GM21786 (cell line): Measurements from ENCODE around the gene ZNF598.
"Not testable (repeated sequence)": the region's sequence is repeated elsewhere in the genome, so short reads cannot be mapped to it uniquely, and the experiment has no call there.

Source experiments
- ATAC-seq: cut with Tn5 transposase; IDR thresholded peaks from one replicate; pipeline ENCODE4 v1.9.1; 2021; ENCODE audit not compliant: unreplicated experiment

Gene ZNF598

GRCh38 chr16:2028620-2029220 is 19.1 kb upstream of the ZNF598 start:
- no peak for ATAC-seq

- no peak for ATAC-seq
These were observed 18.5 kb upstream of the ZNF598 start for GRCh38 chr16:2028146-2028545.

- no peak for ATAC-seq
These were observed 17.7 kb upstream of the ZNF598 start for GRCh38 chr16:2027024-2028010.

GRCh38 chr16:2026461-2027023 is 16.9 kb upstream of the ZNF598 start, which contains the start of gene NHERF2:
TSS of gene NHERF2 (plus strand) at chr16:2026902. CDS start at chr16:2027006, 104 bp downstream.
- no peak for ATAC-seq

GRCh38 chr16:2025878-2026460 is 16.3 kb upstream of the ZNF598 start:
- ATAC-seq, result no peak

- ATAC-seq, result no peak
These were observed 15.6 kb upstream of the ZNF598 start for GRCh38 chr16:2025251-2025650.

GRCh38 chr16:2024032-2024420 is 14.4 kb upstream of the ZNF598 start:
- no peak for ATAC-seq

GRCh38 chr16:2023092-2024031 is 13.7 kb upstream of the ZNF598 start:
- ATAC-seq, result peak; percentile 72

- ATAC-seq, result no peak
These were observed 13.1 kb upstream of the ZNF598 start for GRCh38 chr16:2022723-2023091.

- no peak for ATAC-seq
These were observed 10.6 kb upstream of the ZNF598 start for GRCh38 chr16:2019921-2020831.

- no peak for ATAC-seq
These were observed 9.9 kb upstream of the ZNF598 start, which contains the start of gene NPW for GRCh38 chr16:2019518-2019920. TSS of gene NPW (plus strand) at chr16:2019785.

- no peak for ATAC-seq
These were observed 6.8 kb upstream of the ZNF598 start for GRCh38 chr16:2016407-2016922.

GRCh38 chr16:2015947-2016208 is 6.3 kb upstream of the ZNF598 start:
- no peak for ATAC-seq

GRCh38 chr16:2015117-2015946 is 5.7 kb upstream of the ZNF598 start:
- no peak for ATAC-seq

- ATAC-seq, result no peak
These were observed 3.9 kb upstream of the ZNF598 start for GRCh38 chr16:2013527-2013926.

- ATAC-seq, result not testable (repeated sequence)
These were observed 2.1 kb upstream of the ZNF598 start for GRCh38 chr16:2011726-2012125.

- peak; percentile 19 for ATAC-seq
These were observed 383 bp downstream of the ZNF598 start for GRCh38 chr16:2009164-2009711.

- ATAC-seq, result no peak
These were observed 924 bp downstream of the ZNF598 start for GRCh38 chr16:2008631-2009163.
